Measurements from ENCODE around the gene CFAP299.
"Not testable (repeated sequence)": the region's sequence is repeated elsewhere in the genome, so short reads cannot be mapped to it uniquely, and the experiment has no call there.

The CFAP299 gene

DNA sequence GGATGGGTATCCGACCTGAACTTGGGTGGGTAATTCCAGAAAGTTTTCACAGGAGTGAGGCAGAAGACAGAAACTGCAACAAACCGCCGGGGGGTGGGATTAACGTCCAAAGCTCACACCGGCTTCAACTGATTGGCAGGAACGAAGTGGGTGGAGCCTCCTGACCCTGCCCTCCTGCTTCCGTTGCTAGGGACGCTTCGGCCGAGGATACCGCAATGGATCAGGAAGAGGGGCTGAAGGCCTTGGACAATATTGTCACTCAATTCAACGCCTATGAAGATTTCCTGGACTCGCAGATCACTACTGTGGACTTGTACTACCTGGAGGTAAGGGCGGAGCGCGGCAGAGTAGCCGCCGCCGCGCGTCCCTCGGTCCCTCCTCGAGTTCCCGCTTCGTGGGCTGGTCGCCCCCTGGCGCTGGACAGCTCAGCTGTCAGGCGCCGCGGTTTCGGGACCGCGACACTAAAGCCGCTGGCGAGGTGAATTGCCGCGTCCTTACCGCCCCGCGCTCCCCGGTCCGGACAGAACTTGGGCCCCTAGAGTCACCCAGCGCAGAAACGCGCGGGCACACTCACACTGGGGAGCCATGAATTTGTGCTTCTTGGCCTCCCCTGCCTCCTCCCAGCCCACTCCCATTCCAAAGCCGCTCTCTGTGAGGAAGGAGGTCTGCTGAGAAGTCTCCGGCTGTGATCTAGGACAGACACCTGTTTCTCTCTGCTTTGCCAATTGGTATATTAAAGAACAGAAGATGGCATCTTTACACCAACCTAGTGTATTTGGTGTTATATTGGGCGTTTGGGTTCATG is at the start of gene CFAP299:
Gene CFAP299, plus strand, starts transcription at position 177 of the 805 bp plus-strand sequence.
- no peaks in the 10 kb centered on the region for H3K36me3 Mint-ChIP-seq (ENCODE audit: low read depth)
- H3K27me3 Mint-ChIP-seq: peaks cover 25% of the 10 kb centered on the region
- peak; percentile 71 for DNase-seq
- H3K9me3 Mint-ChIP-seq: no peaks in the 10 kb centered on the region
- peaks cover 12% of the 10 kb centered on the region for H3K4me1 Mint-ChIP-seq (ENCODE audit: low read depth)
- H3K27ac Mint-ChIP-seq: no peak within 1 kb of the TSS
- H3K4me3 Mint-ChIP-seq: peak within 1 kb of the TSS; percentile 81

GRCh38 chr4:80286451-80286850 is 49.1 kb upstream of the CFAP299 start:
- Mint-ChIP-seq H3K9me3 (no peaks in the 10 kb centered on the region), H3K36me3 (ENCODE audit: low read depth) (no peaks in the 10 kb centered on the region), H3K4me1 (ENCODE audit: low read depth) (no peaks in the 10 kb centered on the region), H3K4me3 (no peak overlapping the region), H3K27me3 (peaks cover 7% of the 10 kb centered on the region), H3K27ac (no peak overlapping the region)
- no peak for DNase-seq

- not testable (repeated sequence) for H3K9me3 Mint-ChIP-seq; DNase-seq; H3K36me3 Mint-ChIP-seq (ENCODE audit: low read depth); H3K4me3 Mint-ChIP-seq; H3K27ac Mint-ChIP-seq; H3K4me1 Mint-ChIP-seq (ENCODE audit: low read depth); H3K27me3 Mint-ChIP-seq
Observed at GRCh38 chr4:80290665-80291064, 44.9 kb upstream of the CFAP299 start.

DNA sequence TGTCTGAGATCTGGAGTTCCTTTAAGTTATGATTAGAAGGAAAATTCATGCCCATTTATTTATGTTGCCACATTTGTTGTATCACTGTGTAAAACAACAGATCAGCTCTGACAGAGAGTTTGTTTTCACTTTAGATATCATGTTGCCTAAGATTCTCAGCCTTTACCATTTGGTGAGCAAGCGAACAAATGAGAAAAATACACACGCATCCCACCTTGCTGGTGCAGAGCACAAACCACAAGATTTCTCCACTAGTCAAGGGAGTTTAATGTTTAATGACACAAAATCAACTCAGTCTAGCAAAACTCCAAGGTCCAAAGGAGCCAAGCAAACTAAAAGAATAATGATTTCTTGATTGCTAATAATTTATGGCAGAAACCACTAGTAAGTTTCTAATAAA is 41.3 kb upstream of the CFAP299 start:
- Mint-ChIP-seq H3K4me3 (no peak overlapping the region), H3K27me3 (peaks cover 9% of the 10 kb centered on the region), H3K27ac (no peak overlapping the region), H3K4me1 (ENCODE audit: low read depth) (no peaks in the 10 kb centered on the region), H3K9me3 (no peaks in the 10 kb centered on the region), H3K36me3 (ENCODE audit: low read depth) (no peaks in the 10 kb centered on the region)
- DNase-seq: no peak

DNA sequence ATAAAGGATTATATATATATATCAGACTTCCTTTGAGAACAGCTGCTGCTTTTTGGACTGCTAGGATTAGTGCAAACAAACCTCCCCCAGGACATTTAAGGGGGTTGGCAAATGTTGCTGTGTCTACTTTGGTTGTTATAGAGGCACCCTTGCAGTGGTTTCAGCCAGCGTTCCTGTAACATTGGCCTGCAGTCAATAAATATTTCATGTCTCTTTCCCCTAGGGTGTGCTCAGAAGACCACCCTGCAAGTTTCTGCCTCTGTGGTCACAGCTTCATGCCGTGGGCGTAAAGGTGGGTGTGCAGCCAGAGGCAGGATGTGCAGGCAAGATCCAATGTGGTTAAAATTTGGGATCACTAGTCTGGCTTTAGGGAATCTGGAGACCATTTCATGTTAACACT is 40.2 kb upstream of the CFAP299 start:
- H3K4me3 Mint-ChIP-seq: no peak overlapping the region
- H3K27ac Mint-ChIP-seq: no peak overlapping the region
- H3K4me1 Mint-ChIP-seq (ENCODE audit: low read depth): no peaks in the 10 kb centered on the region
- no peaks in the 10 kb centered on the region for H3K9me3 Mint-ChIP-seq
- DNase-seq: no peak
- H3K36me3 Mint-ChIP-seq (ENCODE audit: low read depth): no peaks in the 10 kb centered on the region
- peaks cover 9% of the 10 kb centered on the region for H3K27me3 Mint-ChIP-seq

GRCh38 chr4:80295826-80296225 is 39.7 kb upstream of the CFAP299 start:
- Mint-ChIP-seq H3K9me3 (no peaks in the 10 kb centered on the region), H3K27me3 (peaks cover 6% of the 10 kb centered on the region), H3K36me3 (ENCODE audit: low read depth) (no peaks in the 10 kb centered on the region), H3K4me3 (no peak overlapping the region), H3K4me1 (ENCODE audit: low read depth) (no peaks in the 10 kb centered on the region), H3K27ac (no peak overlapping the region)
- DNase-seq: no peak

DNA sequence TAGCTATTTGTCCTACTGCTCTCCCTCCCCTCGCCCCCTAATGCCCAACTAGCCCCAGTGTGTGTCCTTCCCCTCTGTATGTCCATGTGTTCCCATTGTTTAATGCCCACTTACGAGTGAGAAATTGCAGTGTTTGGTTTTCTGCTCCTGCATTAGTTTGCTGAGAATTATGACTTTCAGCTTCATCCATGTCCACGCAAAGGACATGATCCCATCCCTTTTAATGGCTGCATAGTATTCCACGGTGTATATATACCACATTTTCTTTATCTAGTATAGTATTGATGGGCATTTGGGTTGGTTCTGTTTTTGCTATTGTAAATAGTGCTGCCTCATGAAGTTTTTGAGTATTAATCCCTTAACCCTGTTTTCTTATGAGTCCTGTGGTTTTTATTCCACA is 33.6 kb upstream of the CFAP299 start:
- H3K9me3 Mint-ChIP-seq: peaks cover 3% of the 10 kb centered on the region
- no peak overlapping the region for H3K27ac Mint-ChIP-seq
- no peak for DNase-seq
- peaks cover 18% of the 10 kb centered on the region for H3K27me3 Mint-ChIP-seq
- H3K4me1 Mint-ChIP-seq (ENCODE audit: low read depth): no peaks in the 10 kb centered on the region
- no peak overlapping the region for H3K4me3 Mint-ChIP-seq
- H3K36me3 Mint-ChIP-seq (ENCODE audit: low read depth): no peaks in the 10 kb centered on the region

DNA sequence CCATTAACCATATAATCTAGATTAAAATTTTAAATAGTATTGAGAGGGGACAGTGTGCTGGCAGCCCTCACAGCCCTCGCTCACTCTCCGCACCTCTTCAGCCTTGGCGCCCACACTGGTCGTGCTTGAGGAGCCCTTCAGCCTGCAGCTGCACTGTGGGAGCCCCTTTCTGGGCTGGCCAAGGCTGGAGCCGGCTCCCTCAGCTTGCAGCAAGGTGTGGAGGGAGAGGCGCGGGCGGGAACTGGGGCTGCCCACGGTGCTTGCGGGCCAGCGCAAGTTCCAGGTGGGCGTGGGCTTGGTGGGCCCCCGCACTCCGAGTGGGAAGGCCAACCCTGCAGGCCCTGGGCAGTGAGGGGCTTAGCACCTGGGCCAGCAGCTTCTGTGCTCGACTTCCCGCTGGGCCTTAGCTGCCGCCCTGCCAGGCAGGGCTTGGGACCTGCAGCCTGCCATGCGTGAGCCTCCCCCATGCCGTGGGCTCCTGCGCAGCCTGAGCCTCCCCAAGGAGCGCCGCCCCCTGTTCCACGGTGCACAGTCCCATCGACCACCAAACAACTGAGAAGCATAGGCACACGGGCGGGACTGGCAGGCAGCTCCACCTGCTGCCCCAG is 32.8 kb upstream of the CFAP299 start:
- H3K36me3 Mint-ChIP-seq (ENCODE audit: low read depth): no peaks in the 10 kb centered on the region
- DNase-seq: no peak
- H3K27me3 Mint-ChIP-seq: peaks cover 25% of the 10 kb centered on the region
- H3K4me1 Mint-ChIP-seq (ENCODE audit: low read depth): no peaks in the 10 kb centered on the region
- H3K9me3 Mint-ChIP-seq: peaks cover 3% of the 10 kb centered on the region
- H3K27ac Mint-ChIP-seq: no peak overlapping the region
- H3K4me3 Mint-ChIP-seq: no peak overlapping the region

GRCh38 chr4:80305466-80305865 is 30.1 kb upstream of the CFAP299 start:
- Mint-ChIP-seq H3K4me3 (no peak overlapping the region), H3K4me1 (ENCODE audit: low read depth) (no peaks in the 10 kb centered on the region), H3K36me3 (ENCODE audit: low read depth) (no peaks in the 10 kb centered on the region), H3K27ac (no peak overlapping the region), H3K9me3 (peaks cover 3% of the 10 kb centered on the region), H3K27me3 (peaks cover 44% of the 10 kb centered on the region)
- DNase-seq: no peak

- Mint-ChIP-seq H3K4me3 (no peak overlapping the region), H3K9me3 (peaks cover 3% of the 10 kb centered on the region), H3K27me3 (peaks cover 44% of the 10 kb centered on the region), H3K4me1 (ENCODE audit: low read depth) (no peaks in the 10 kb centered on the region), H3K27ac (no peak overlapping the region), H3K36me3 (ENCODE audit: low read depth) (no peaks in the 10 kb centered on the region)
- DNase-seq: no peak
Observed at GRCh38 chr4:80306260-80306659, 29.3 kb upstream of the CFAP299 start.

DNA sequence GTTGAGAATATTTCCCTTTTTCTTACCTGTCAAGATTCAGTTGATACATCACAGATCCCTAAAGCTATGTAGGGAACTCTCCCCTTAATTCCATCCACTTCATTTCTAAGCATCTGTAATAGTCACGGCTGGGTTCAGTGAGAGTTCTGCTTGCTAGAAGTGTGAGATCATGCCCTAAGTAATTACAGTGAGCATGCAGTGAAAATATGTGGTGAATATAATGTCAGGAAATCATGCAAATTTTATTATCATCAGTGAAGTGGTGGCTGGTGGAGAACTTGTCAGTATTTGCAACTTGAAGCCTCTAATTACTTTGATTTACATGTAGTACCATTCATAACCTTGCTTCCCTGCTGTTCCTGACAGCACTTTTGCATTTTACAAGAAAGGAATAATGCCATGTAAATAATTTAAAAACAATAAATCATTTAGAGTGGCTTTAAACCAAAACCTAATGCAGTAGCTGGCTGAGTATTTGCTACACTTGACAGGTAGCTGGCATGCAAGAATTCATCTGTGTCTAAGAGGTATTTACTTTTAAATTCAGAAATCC is 28.3 kb upstream of the CFAP299 start:
- Mint-ChIP-seq H3K27me3 (peaks cover 40% of the 10 kb centered on the region), H3K4me1 (ENCODE audit: low read depth) (no peaks in the 10 kb centered on the region), H3K4me3 (no peak overlapping the region), H3K36me3 (ENCODE audit: low read depth) (no peaks in the 10 kb centered on the region), H3K9me3 (no peaks in the 10 kb centered on the region), H3K27ac (no peak overlapping the region)
- DNase-seq: no peak

DNA sequence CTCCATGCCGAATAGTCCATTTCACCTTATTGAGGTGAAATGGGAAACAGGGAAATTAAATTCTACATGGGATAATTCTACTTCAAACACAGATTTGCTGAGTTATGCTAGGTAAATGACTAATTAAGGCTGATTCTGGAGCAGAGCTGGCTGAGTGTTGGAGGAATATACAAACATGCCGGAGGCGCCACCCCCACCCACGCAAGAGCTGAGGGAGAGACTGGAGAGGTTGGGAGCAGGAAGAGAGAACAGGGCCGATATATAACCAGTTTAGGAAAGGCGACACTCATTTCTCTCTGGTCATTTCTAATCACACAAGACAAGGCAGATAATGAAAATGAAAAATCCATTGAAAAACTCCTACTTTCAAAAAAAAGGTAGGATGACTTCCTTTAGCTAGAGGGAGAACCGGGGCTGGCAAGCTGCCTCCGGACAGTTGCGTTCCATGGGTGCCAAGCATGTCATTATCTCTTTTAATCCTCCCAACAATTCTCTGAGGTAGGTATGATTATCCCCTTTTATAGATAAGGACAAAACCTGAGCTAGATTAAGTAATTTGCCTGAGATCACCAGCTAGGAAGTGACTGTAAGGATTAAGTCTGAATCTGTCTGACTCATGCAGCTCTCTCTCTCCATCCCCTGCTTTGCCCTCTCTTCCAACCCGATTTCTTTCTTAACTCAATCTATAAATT is 27.6 kb upstream of the CFAP299 start:
- H3K27me3 Mint-ChIP-seq: peaks cover 40% of the 10 kb centered on the region
- H3K9me3 Mint-ChIP-seq: no peaks in the 10 kb centered on the region
- no peaks in the 10 kb centered on the region for H3K36me3 Mint-ChIP-seq (ENCODE audit: low read depth)
- no peaks in the 10 kb centered on the region for H3K4me1 Mint-ChIP-seq (ENCODE audit: low read depth)
- no peak for DNase-seq
- no peak overlapping the region for H3K27ac Mint-ChIP-seq
- H3K4me3 Mint-ChIP-seq: no peak overlapping the region

GRCh38 chr4:80308466-80308822 is 27.1 kb upstream of the CFAP299 start:
- no peak for DNase-seq
- no peaks in the 10 kb centered on the region for H3K36me3 Mint-ChIP-seq (ENCODE audit: low read depth)
- no peak overlapping the region for H3K27ac Mint-ChIP-seq
- H3K27me3 Mint-ChIP-seq: peaks cover 40% of the 10 kb centered on the region
- no peaks in the 10 kb centered on the region for H3K4me1 Mint-ChIP-seq (ENCODE audit: low read depth)
- no peaks in the 10 kb centered on the region for H3K9me3 Mint-ChIP-seq
- no peak overlapping the region for H3K4me3 Mint-ChIP-seq

DNA sequence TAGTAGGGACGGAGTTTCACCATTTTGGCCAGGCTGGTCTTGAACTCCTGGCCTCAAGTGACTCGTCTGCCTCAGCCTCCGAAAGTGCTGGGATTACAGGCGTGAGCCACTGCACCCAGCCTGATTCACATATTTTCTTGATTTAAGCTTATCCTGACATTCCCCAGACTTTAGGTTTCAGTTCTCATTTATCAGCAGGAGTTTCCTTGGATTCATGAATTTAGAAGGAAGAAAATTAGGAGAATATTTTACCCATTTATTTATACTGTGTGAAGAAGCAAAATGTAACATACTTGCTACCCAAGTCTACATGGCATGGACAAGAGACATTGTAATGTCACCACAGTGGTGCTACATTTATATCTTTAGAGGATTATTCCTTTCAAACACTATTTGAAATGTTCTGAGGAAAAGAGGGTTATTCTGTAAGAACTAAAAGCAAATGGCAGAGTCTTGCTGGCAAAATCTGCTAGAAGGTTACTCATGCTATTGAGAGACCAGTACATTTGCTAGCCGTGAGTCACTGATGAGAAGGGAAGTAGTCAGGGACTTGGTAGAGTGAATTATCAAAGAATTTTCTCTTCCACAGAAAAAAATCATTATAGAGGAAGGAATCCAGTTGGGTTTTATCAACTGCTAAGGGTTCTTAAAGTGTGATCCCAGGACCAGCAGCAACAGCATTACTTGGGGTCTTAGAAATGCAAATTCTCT is 26.1 kb upstream of the CFAP299 start:
- no peak overlapping the region for H3K4me3 Mint-ChIP-seq
- peaks cover 44% of the 10 kb centered on the region for H3K27me3 Mint-ChIP-seq
- DNase-seq: no peak
- H3K27ac Mint-ChIP-seq: no peak overlapping the region
- H3K4me1 Mint-ChIP-seq (ENCODE audit: low read depth): no peaks in the 10 kb centered on the region
- no peaks in the 10 kb centered on the region for H3K36me3 Mint-ChIP-seq (ENCODE audit: low read depth)
- H3K9me3 Mint-ChIP-seq: no peaks in the 10 kb centered on the region
